Neural crest cell (in vitro differentiated cells): ENCODE measurements around the gene AURKAIP1. TPM values are rescaled to one million over a fixed set of nuclear protein-coding genes. Genes with fewer than 3 reads are reported as not detected.

Source experiments
- DNase-seq: peaks from one replicate; pipeline ENCODE4 v3.0.0; 2021; ENCODE audit warnings: low read depth, mixed read lengths, low spot score
- H3K27ac Mint-ChIP-seq: one replicate; pipeline ENCODE4 v1.8.0; 2021; ENCODE audit warnings: mild to moderate bottlenecking, mixed read lengths; ENCODE audit not compliant: unreplicated experiment
- H3K27me3 Mint-ChIP-seq: 2 replicates; pipeline ENCODE4 v1.8.0; 2021; ENCODE audit warnings: low read depth, mild to moderate bottlenecking, mixed read lengths
- H3K36me3 Mint-ChIP-seq: 2 replicates; pipeline ENCODE4 v1.8.0; 2021; ENCODE audit warnings: low read depth, mild to moderate bottlenecking, mixed read lengths
- H3K4me1 Mint-ChIP-seq: 2 replicates; pipeline ENCODE4 v1.8.0; 2021; ENCODE audit warnings: mixed read lengths
- H3K4me3 Mint-ChIP-seq: one replicate; pipeline ENCODE4 v1.8.0; 2021; ENCODE audit warnings: mild to moderate bottlenecking, mixed read lengths
- H3K9me3 Mint-ChIP-seq: 2 replicates; pipeline ENCODE4 v1.8.0; 2021; ENCODE audit warnings: mixed read lengths
- total RNA-seq: library from RNA; stranded (reverse); gene quantifications from 2 replicates; pipeline ENCODE4 v1.2.1, GENCODE V29; 2021
- TF ChIP-seq, protein P1 (sequence below): fragments of 200-600 bp; sonication (generic); conservative IDR thresholded peaks from 2 replicates; pipeline ENCODE4 v1.5.0; 2021; ENCODE audit warnings: antibody characterized with exemption, mild to moderate bottlenecking

Gene AURKAIP1
- total RNA-seq, 1 donor from 2014 or later = 128 TPM

DNA sequence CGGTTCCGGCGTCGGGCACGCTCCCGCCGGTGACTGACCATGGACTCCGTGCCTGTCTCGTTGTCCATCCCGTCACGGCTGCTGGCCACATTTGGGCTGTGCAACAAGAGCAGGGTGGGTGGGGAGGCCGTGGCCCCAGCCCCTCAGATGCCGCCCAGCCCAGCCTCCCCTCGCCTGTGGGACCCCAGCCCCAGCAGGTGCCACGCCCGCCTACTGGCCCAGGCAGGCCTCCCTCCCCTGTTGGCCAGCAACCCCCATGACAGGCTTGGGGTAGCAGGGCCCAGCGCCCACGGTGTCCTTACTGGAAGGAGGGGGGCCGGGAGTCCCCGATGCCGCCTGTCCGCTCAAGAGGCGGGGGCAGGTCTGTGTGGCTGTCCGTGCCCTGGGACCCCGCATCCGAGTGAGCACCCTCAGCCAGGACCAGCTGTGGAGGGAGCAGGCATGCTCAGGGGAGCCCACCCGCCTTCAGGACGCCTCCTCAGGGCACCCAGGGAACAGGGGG, 32.9 kb downstream of the AURKAIP1 start:
- Mint-ChIP-seq H3K27ac (no peak overlapping the region), H3K4me3 (no peak overlapping the region), H3K27me3 (no peaks in the 10 kb centered on the region), H3K36me3 (peaks cover 10% of the 10 kb centered on the region), H3K9me3 (no peaks in the 10 kb centered on the region), H3K4me1 (peaks cover 6% of the 10 kb centered on the region)
- no peak for DNase-seq
- TF ChIP-seq, protein P1, sequence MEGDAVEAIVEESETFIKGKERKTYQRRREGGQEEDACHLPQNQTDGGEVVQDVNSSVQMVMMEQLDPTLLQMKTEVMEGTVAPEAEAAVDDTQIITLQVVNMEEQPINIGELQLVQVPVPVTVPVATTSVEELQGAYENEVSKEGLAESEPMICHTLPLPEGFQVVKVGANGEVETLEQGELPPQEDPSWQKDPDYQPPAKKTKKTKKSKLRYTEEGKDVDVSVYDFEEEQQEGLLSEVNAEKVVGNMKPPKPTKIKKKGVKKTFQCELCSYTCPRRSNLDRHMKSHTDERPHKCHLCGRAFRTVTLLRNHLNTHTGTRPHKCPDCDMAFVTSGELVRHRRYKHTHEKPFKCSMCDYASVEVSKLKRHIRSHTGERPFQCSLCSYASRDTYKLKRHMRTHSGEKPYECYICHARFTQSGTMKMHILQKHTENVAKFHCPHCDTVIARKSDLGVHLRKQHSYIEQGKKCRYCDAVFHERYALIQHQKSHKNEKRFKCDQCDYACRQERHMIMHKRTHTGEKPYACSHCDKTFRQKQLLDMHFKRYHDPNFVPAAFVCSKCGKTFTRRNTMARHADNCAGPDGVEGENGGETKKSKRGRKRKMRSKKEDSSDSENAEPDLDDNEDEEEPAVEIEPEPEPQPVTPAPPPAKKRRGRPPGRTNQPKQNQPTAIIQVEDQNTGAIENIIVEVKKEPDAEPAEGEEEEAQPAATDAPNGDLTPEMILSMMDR = no peak

DNA sequence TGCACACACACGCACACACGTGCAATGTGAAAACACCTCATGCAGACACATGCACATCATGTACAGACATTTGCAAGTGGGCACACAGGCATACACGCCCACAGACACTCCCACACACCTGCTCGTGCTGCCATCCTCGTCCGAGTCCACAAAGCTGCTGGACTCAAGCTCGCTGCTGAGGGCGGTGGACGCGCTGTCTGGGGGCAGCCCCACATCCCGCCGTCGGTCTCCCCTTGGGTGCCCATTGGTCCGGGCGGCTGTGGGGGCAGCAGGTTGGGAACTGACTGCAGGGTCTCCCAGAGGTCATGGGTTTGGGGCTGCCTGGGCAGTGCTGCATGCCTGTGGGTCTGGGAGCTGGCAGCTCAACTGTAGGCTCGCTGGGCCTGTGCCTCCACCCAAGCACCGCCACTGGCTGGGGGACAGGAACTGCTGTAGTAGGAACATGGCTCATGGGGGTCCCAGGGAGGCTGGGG, 33.4 kb downstream of the AURKAIP1 start:
- Mint-ChIP-seq H3K27me3 (no peaks in the 10 kb centered on the region), H3K27ac (peak overlapping the region; percentile 43), H3K9me3 (no peaks in the 10 kb centered on the region), H3K36me3 (peaks cover 10% of the 10 kb centered on the region), H3K4me1 (peaks cover under 1% of the 10 kb centered on the region), H3K4me3 (no peak overlapping the region)
- DNase-seq = no peak
- TF ChIP-seq, protein P1 = no peak

DNA sequence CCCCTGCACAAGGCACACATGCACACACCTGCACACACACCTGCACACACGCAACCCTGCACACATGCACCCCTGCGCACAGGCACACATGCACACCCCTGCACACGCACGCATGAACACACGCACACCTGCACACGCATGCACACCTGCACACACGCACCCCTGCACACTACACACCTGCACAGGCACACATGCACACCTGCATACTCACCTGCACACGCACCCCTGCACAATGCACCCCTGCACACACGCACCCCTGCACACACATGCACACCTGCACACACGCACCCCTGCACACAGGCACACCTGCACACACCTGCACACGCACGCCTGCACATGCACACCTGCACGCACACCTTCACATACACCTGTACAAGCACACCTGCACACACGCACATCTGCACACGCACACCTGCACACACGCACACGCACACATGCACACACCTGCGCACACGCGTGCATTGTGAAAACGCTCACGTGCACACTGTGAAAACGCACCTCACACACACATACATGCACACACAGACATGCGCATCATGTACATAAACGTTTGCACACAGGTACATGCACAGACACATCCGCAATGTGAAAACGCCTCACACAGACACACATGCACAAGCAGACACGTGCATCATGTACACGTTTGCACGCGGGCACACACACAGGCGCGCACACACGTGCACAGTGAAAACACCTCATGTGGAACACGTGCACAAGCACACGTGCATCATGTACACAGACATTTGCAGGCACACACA, 34.0 kb downstream of the AURKAIP1 start:
- Mint-ChIP-seq H3K4me1 (no peaks in the 10 kb centered on the region), H3K27ac (peak overlapping the region; percentile 43), H3K9me3 (no peaks in the 10 kb centered on the region), H3K27me3 (no peaks in the 10 kb centered on the region), H3K36me3 (peaks cover 10% of the 10 kb centered on the region), H3K4me3 (peak overlapping the region; percentile 44)
- no peak for DNase-seq
- TF ChIP-seq, protein P1 = no peak

DNA sequence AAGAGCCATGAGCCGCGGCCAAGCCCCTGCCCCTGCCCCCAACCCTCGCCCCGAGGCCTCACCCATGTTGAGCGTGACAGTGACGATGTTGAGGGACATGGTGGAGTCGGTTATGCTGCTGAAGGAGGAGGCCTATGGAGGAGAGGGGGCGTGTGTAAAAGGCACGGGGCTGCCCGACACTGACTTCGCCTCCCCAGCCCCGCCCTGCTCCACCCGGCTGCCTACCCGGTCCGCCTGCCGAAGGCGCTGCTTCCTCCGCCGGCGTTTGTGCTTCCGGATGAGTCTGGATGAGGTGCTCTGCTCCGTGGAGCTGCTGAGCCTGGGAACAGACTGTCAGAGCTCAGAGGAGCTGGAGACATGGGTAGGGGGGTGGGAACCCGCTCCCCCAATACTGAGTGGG, 34.8 kb downstream of the AURKAIP1 start:
- DNase-seq = no peak
- peaks cover 10% of the 10 kb centered on the region for H3K36me3 Mint-ChIP-seq
- no peaks in the 10 kb centered on the region for H3K27me3 Mint-ChIP-seq
- TF ChIP-seq, protein P1 = no peak
- H3K4me3 Mint-ChIP-seq = peak overlapping the region; percentile 44
- no peaks in the 10 kb centered on the region for H3K4me1 Mint-ChIP-seq
- no peak overlapping the region for H3K27ac Mint-ChIP-seq
- no peaks in the 10 kb centered on the region for H3K9me3 Mint-ChIP-seq

DNA sequence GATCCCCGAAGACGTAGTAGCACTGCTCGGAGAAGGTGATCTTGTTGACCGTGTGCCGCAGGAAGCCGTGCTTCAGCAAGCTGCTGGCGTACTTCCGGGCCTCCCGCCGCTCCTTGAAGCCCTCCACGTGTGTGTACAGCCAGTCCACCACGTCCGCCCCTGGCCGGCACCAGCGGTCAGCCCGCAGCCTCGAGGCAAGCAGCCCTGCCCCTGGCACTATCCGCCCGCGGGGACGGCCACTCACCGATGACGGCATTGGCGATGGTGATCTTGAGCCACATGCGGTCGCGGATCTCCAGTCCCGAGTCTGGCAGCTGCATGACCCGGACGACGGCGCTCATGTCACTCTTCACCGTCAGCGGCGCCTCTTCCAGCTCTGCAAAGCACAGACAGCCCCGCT, 36.7 kb downstream of the AURKAIP1 start:
- peaks cover 10% of the 10 kb centered on the region for H3K36me3 Mint-ChIP-seq
- TF ChIP-seq, protein P1 = no peak
- H3K27ac Mint-ChIP-seq = no peak overlapping the region
- DNase-seq = no peak
- H3K9me3 Mint-ChIP-seq = no peaks in the 10 kb centered on the region
- no peaks in the 10 kb centered on the region for H3K27me3 Mint-ChIP-seq
- no peaks in the 10 kb centered on the region for H3K4me1 Mint-ChIP-seq
- no peak overlapping the region for H3K4me3 Mint-ChIP-seq
